ENCODE measurements around the gene PISD. TPM values are rescaled to one million over a fixed set of nuclear protein-coding genes. Genes with fewer than 3 reads are reported as not detected.

PISD gene
- total RNA-seq, 4 donors from 2014 or later = 21.4 to 34.0 (median 30.6) TPM

DNA sequence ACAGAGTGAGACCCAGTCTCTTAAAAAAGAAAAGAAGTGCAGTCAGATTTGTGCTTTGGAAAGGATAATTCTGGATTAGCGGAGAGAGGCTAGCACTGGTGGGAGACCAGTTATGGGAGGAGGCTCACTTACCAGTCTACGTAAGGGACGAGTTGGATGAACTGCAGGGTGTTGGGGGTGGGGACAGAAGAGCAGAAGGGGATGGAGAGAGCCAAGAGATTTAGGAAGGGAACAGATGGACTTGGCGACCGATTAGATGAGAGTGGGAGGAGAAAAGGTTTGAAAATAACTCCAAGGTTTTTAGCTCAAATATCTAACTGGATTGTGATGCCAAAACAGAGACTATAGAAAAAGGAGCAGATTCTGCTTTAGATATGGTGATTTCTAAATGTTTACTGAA, 84.3 kb downstream of the PISD start:
- Histone ChIP-seq H3K9me3 (no peaks in the 10 kb centered on the region), H3K27ac (no peak overlapping the region), H3K4me3 (no peak overlapping the region), H3K36me3 (peaks cover 0 to 72% (median 3%) of the 10 kb centered on the region in 3 donors), H3K27me3 (no peaks in the 10 kb centered on the region), H3K4me1 (no peaks in the 10 kb centered on the region)
- TF ChIP-seq POLR2A (IDR thresholded peaks at IDR 0.05) = no peak
- TF ChIP-seq, protein P1, sequence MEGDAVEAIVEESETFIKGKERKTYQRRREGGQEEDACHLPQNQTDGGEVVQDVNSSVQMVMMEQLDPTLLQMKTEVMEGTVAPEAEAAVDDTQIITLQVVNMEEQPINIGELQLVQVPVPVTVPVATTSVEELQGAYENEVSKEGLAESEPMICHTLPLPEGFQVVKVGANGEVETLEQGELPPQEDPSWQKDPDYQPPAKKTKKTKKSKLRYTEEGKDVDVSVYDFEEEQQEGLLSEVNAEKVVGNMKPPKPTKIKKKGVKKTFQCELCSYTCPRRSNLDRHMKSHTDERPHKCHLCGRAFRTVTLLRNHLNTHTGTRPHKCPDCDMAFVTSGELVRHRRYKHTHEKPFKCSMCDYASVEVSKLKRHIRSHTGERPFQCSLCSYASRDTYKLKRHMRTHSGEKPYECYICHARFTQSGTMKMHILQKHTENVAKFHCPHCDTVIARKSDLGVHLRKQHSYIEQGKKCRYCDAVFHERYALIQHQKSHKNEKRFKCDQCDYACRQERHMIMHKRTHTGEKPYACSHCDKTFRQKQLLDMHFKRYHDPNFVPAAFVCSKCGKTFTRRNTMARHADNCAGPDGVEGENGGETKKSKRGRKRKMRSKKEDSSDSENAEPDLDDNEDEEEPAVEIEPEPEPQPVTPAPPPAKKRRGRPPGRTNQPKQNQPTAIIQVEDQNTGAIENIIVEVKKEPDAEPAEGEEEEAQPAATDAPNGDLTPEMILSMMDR (IDR thresholded peaks at IDR 0.05) = no peak
- intact Hi-C loops (cut with DNase I) = no loop called here
- 83 to 87% methylated on average over 5 of the region's 5 CpGs for WGBS, 2 donors
- no peak for DNase-seq

DNA sequence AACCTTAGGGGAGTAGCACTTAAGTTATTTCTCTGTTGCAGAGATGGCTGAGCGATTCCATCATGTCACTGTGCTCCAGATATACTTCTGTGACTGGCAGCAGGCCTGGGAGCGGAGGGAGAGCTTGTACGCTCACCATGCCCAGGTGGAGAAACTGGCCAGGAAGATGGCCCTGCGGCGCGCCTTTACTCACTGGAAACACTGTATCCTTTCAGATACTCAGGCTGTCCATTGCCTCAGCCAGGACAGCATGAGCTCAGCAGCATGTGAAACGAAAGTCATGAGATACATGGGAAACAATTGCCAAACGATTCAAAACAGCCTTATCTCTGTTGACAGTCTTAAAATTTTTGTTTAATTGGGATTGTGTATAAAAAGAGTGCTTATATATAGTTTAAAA, 86.8 kb downstream of the PISD start:
- TF ChIP-seq, protein P1 (IDR thresholded peaks at IDR 0.05) = no peak
- TF ChIP-seq POLR2A (IDR thresholded peaks at IDR 0.05) = no peak
- no peaks in the 10 kb centered on the region for H3K27me3 ChIP-seq
- 91 to 96% methylated on average over 8 of the region's 8 CpGs for WGBS, 2 donors
- no peak overlapping the region for H3K4me3 ChIP-seq
- DNase-seq = no peak
- no peak overlapping the region for H3K27ac ChIP-seq
- H3K4me1 ChIP-seq = no peaks in the 10 kb centered on the region
- H3K36me3 ChIP-seq = peaks cover 0 to 82% (median 3%) of the 10 kb centered on the region in 3 donors
- intact Hi-C loops (cut with DNase I) = no loop called here
- H3K9me3 ChIP-seq = no peaks in the 10 kb centered on the region

DNA sequence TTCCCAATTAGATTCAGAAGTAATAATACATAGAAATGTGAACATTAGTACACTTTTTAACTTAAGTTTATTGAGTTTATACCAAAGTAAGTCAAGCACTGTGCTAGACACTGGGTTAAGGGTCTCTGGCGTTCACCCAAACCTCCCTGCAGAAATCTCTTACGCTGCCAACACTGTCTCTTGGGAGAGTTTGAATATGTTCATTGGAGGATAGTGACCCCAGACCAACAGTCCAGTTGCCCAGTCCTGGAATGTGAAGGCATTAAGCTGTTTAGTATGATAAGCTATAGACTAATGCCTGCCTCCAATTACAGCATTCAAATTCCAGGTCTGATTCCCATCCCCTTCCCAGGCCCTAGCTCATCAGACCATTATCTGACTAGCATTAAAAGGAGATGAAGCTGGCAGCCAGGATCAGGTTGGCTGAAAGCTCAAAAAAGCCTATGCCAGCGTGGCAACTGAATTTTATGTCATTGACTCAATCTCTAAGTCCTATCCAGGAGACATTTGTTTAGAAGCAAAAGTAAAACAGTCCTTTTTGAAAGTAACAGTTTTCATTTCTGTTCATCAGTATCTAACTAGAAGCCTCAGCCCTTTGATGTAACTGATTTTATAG, 87.9 kb downstream of the PISD start:
- no peaks in the 10 kb centered on the region for H3K4me1 ChIP-seq
- H3K27ac ChIP-seq = no peak overlapping the region
- DNase-seq = no peak
- no peaks in the 10 kb centered on the region for H3K27me3 ChIP-seq
- TF ChIP-seq POLR2A (IDR thresholded peaks at IDR 0.05) = no peak
- TF ChIP-seq, protein P1 (IDR thresholded peaks at IDR 0.05) = no peak
- WGBS, 2 donors = 77 to 90% methylated on average over 3 of the region's 3 CpGs
- H3K9me3 ChIP-seq = no peaks in the 10 kb centered on the region
- intact Hi-C loops (cut with DNase I) = no loop called here
- no peak overlapping the region for H3K4me3 ChIP-seq
- H3K36me3 ChIP-seq = peaks cover 0 to 74% (median 3%) of the 10 kb centered on the region in 3 donors

DNA sequence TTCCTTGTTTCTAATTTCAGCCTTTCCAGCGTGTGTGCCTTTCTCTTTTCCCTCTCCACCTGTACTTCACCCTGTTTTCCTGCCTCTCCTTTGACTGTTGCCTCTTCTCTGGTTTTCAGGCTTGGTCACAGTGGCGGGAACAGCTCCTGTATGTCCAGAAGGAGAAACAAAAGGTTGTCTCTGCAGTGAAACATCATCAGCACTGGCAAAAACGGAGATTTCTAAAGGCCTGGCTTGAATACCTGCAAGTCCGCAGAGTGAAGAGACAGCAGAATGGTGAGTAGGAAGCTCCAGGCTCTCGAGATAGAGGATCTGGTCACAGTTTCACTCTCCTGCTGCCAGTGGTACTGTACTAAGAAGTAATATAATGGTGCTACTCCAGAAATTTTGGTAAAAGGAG, 89.1 kb downstream of the PISD start:
- no peaks in the 10 kb centered on the region for H3K27me3 ChIP-seq
- DNase-seq = no peak
- H3K27ac ChIP-seq = no peak overlapping the region
- H3K4me3 ChIP-seq = no peak overlapping the region
- H3K9me3 ChIP-seq = no peaks in the 10 kb centered on the region
- 86 to 89% methylated on average over 4 to 5 of the region's 5 CpGs for WGBS, 2 donors
- TF ChIP-seq, protein P1 (IDR thresholded peaks at IDR 0.05) = no peak
- TF ChIP-seq POLR2A (IDR thresholded peaks at IDR 0.05) = no peak
- intact Hi-C loops (cut with DNase I) = no loop called here
- peaks cover 0 to 62% (median 3%) of the 10 kb centered on the region in 3 donors for H3K36me3 ChIP-seq
- no peaks in the 10 kb centered on the region for H3K4me1 ChIP-seq

DNA sequence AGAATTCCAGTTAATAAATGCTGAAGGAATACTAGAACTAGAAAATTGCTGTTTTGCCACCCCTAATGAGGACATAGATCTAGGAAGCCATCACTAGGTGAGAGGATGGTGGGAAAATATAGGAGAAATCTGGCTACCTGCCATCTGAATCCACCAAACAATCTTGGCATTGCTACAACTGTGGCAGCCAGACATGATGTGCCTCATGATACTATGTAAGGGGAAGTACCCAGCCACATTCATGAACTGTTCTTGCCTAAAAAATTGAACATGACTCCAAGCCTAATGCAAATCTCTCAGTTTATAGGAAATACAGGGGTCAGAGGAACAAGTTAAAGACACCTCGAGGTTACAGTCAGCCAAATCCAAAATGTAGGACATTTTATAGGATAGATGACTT, 92.9 kb downstream of the PISD start:
- no peak for DNase-seq
- intact Hi-C loops (cut with DNase I) = no loop called here
- whole genome bisulfite sequencing, 2 donors = 75 to 94% methylated on average over 1 of the region's 1 CpG
- Histone ChIP-seq H3K36me3 (peaks cover 0 to 42% (median 3%) of the 10 kb centered on the region in 3 donors), H3K4me3 (no peak overlapping the region), H3K4me1 (no peaks in the 10 kb centered on the region), H3K9me3 (no peaks in the 10 kb centered on the region), H3K27me3 (no peaks in the 10 kb centered on the region), H3K27ac (no peak overlapping the region)
- no peak for TF ChIP-seq POLR2A (IDR thresholded peaks at IDR 0.05)
- TF ChIP-seq, protein P1 (IDR thresholded peaks at IDR 0.05) = no peak

Other genes starting within 250 kb of the PISD start
- 10 to 100 TPM in 3 of 4 donors, 1 to 10 TPM in 1; 8.3 to 14.3 (median 11.2) TPM for gene EIF4ENIF1, start 172.4 kb downstream of the PISD start, total RNA-seq
- 10 to 100 TPM; 11.0 to 20.0 (median 16.4) TPM for gene SFI1, start 165.7 kb downstream of the PISD start, total RNA-seq
- gene PRR14L, start 87.9 kb upstream of the PISD start, total RNA-seq = 10 to 100 TPM; 17.2 to 30.5 (median 25.7) TPM
- 10 to 100 TPM in 3 of 4 donors, 1 to 10 TPM in 1; 9.0 to 22.5 (median 15.0) TPM for gene DEPDC5, start 91.8 kb upstream of the PISD start, total RNA-seq

Measured in esophagus squamous epithelium (tissue), 5 donors.